Ureter (tissue), 1 donor: Measurements from ENCODE around the gene SDK1. TPM values are rescaled to one million over a fixed set of nuclear protein-coding genes. Genes with fewer than 3 reads are reported as not detected.
"Not testable (repeated sequence)": the region's sequence is repeated elsewhere in the genome, so short reads cannot be mapped to it uniquely, and the experiment has no call there.

Experiments
- DNase-seq: peaks from one replicate; pipeline ENCODE4 v3.0.0-alpha.2; 2020; ENCODE audit warnings: low spot score
- total RNA-seq: library from RNA; stranded (reverse); gene quantifications from one replicate; pipeline ENCODE4 v1.2.4, GENCODE V29; 2023
- donor health status: DM: yes; HTN: yes; CAD: no.

SDK1 gene
- total RNA-seq, 1 donor from 2014 or later: 27.3 TPM

DNA sequence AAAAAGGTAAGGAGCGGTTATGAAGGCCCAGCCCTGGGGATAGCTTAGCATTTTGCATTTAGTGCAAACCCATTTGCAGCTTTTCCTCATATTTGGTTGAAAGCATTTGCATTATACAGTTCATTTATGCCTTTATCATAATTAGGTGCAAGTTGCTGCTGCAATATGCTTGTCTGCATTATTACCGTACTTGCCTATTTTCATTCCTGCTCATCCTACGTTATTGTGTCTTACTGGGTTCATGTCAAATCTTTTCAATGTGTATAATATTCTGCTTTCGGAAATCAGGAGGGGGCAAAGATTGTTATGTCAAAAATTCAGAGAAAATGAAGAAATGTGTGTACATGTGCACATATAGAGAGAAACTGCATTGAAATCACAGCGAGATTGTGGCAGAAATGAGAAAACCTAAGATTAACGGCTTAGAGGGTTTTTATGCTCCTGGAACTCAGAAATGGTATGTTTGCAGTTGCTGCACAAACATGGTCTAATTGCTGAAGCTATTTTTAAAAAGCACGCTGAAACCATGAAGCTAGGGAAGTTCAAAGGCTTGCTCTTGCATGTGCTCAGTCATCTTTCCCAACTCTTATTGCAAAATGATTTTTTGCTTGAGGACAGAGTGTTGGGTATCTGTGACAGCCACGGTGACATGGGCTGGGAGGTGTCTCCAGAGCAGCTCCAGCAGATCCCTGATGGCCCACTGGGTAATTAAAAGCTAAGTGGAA lies 613.2 kb downstream of the SDK1 start:
- DNase-seq: no peak

DNA sequence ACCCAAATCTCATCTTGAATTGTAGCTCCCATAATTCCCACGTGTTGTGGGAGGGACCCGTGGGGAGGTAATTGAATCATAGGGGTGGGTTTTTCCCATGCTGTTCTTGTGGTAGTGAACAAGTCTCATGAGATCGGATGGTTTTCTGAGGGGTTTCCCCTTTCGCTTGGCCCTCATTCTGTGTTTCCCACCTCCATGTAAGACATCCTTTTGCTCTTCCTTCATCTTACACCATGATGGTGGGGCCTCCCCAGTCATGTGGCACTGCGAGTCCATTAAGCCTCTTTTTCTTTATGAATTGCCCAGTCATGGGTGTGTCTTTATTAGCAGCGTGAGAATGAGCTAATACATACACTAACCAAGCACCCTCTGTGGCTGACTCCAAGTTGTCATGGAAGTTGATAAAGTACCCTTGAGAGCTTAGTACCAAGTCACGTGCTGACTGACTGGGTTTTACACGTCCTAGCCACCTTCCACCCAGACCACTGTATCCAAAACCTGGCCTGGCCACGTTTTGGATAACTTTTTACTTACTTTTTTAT lies 614.4 kb downstream of the SDK1 start:
- DNase-seq: no peak

DNA sequence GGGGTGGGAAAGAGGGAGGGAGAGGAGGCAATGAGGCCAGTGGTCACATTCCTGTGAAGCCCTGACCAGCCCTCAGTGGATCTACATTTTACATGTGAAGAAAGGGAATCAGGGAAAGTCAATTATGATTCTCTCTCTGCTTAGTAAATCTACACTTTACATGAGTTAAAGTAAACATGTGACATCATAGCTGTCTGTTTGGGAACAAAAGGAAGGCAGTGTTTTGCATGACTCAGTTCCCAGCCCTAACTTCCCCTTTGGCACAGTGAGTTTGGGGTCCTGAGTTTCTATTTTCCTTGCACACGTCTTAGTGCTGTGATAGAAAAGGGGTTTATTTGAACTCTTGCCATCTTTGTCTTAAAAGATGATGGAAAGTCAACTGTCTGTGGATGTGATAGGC lies 615.1 kb downstream of the SDK1 start:
- no peak for DNase-seq

DNA sequence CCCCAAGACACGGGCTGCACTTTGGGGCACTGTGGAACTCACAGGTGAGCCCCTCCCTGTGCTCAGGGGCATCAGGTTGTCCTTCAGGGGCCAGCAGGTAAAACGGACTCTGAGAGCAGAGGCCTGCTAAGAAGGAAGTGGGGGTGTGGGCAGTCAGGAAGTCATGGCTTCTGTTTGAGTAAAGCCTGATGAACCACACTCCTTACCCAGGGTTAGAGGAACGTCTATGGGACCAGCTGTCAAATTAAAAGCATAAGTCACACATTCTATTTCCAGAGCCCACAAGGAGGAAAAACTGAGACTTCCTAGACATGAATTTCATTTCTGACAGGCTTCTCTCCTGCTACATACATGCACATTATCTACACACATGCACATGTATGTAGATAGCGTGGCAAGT lies 616.4 kb downstream of the SDK1 start:
- DNase-seq: no peak

DNA sequence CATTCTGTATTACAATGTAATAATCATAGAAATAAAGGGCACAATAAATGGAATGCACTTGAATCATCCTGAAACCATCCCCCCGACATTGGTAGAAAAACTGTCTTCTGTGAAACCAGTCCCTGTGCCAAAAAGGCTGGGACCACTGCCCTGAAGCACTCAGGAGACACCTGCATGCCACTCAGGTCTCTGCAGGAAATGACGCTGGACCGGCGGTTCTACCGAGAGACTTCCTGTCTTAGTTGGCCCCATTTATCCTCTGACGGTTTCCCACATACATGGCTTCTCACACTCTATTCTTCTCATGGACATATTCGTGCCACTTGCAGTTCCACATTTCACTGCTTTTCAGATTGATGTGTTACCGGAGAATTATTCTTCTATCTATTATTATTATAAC lies 617.5 kb downstream of the SDK1 start:
- DNase-seq: no peak

DNA sequence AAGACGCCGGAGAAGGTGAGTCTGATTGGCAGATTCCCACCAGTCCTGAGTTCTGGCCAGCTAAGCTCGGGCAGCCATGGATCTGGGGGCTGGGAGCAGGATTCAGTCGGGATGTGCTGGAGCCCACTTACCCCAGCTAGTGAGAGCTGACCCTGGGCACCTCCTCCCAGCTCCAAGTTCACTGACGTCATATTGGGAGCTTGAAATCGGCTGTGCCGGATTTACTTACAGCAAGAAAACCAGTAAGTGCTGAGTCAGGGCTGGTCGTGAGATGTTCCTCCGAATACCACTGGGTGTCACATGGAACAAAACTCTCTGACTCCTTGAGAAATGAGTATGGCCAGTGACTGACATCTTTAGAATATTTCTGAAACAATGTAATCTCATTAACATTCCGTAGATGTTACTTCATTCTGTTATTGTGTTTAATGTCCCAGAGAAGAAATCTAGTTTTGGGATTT lies 621.2 kb downstream of the SDK1 start:
- DNase-seq: no peak

DNA sequence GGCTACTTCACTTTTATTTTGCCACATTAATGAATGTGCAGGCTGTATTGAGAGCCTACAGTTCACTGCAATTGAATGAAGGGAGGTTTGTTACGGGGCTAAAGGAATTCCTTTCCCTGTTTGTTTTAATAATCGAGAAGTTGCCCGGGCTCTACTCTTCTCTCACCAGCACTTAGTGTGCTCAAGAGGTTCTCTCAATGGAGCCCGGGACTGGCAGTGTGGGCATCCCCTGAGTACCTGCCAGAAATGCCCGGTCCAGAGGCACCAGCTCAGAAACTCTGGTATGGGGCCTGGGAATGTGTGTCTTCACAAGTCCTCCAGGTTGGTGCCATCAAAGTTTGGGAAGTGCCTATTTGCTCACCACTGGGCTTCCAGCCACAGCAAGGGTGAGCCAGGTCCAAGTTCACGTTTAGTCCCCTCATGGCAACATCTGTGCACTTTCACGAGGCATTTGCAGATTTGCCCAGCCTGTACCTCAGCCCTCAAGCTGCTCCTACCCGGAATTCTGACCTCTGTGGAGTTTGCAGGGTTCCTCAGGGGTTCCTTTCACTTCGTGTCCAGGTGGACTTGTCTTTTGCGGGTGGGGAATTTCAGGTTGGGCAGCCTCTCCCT lies 622.4 kb downstream of the SDK1 start:
- DNase-seq: no peak

DNA sequence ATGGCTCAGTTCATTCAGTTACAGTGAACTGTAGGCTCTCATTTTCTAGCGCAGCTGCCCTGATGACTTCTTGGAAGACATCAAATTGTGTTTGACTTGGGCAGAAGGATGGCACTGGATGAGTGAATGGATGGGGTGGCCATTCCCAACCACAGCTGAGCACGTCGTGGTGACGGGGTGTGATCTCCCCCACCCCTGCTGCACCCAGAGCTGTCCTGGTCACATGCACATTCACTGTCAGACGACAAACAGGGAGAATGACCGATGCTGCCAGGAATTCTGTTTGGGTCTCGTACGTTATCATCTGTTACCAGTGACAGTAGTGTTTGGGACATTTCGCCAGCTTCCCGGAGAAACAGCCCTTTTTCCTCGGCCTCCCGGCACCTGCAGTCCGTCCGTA lies 623.2 kb downstream of the SDK1 start:
- DNase-seq: no peak

DNA sequence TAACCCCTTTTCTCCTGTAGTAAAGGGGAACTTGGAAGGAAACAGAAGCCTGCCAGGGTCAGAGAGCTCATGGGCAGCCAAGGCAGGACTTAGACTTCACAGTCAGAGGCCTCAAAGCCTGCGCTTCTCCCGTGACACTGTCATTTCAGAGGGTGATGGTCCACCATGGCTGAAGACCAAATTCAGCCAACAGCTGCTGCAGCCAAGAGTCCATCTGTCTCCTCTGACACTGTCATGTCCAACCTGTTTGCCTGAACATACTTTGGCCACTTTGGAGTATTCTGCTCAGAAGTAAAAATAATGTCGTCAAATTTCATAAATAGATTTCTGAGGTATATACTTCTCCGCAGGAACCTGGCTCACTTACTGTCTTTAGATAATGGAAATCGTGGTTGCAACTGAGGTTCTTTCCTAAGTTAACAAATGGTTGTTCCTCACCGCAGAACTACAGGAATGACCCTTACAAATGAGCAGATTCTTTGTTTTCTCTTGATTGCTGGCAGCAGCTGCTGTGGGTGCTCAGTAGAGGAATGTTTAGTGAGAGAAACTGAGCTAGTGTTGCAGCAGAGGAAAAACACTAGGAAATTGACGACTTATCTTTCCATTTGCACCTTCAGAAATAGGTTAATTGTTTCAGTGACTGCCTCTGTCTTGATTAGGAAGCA lies 626.5 kb downstream of the SDK1 start:
- no peak for DNase-seq

DNA sequence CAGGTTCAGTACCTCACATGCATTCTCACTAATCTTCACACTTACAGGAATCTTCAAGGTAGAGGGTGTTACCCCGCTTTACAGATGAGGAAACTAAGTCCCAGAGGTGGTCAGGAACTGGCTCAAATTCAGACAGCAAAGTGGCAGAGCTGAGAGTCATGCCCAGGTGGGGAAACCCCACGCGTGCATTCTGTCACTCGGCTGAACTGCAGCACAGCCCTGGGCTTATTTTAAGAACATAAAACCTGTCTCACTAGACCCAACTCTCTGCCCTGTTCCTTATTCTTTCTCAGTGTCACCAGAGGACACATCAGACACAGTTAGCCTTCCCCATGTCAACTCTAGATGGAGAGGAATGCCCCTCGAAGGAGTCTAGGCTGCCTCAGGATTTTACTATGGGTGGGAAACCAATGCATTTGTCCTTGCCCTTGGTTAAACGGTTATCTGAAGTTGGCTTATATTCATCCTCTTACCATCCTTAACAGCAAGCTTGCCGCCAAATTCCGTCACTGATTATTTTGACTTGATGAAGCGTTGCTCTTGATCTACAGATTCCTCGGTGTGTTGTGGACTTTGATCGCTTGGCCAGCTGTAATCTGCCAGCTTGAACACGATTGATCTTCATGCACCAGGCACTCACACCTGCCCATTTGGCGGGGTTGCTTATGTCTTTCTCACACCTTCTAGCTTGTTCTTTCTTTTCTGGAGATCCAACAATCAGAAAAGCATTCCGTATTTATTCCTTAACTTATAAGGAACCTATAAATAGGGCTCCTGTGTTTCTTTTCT lies 627.9 kb downstream of the SDK1 start:
- no peak for DNase-seq

DNA sequence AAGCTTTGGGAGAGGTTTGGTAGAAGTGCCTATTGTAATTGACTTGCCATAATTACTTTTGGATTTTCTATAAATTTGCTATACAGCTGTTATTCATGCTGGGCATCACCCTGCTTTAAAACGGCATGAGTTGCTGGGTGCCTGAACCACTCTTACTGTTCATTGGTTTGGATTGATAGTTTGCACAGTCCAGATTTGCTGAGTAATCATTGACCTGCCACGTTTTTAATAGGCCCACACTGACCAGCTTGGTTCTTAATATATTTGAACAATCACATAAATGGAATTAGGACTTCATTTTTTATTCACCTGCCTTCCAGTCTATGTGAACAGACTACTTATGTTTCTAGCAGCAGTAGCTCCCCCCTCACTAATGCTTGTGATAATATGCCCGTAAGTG lies 630.8 kb downstream of the SDK1 start:
- no peak for DNase-seq

DNA sequence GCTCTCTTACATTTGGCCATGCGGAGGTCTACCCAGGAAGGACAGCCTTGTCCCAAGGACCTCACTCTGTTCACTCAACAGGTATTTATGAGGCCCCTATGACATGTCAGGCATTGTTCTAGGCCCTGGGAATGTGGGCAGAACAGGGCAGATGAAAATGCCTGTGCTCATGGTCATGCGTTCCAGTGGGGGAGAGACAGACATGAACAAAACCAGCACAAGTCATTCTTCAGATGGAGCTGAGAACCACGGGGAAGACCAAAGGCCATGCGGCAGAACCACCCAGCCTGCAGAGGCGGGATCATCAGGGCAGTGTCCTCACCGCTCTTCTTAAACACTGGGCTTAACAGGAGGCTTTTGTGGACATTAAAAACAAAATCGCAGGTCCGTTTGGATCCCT lies 636.1 kb downstream of the SDK1 start:
- no peak for DNase-seq

DNA sequence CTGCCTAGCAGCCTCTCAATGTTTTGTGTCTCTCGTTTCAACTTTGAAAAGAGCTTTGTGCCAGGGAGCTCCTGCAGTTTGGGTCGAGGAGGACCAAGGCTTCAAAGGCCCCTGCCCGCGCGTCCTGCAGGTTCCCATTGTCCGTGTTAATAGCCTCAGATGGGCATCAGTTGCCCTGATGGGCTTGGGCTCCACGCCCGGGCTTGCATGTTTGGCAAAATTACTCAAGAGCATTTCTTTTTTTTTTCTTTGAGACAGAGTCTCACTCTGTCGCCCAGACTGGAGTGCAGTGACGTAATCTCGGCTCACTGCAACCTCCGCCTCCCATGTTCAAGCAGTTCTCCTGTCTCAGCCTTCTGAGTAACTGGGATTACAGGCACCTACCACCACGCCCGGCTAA lies 636.6 kb downstream of the SDK1 start:
- no peak for DNase-seq

DNA sequence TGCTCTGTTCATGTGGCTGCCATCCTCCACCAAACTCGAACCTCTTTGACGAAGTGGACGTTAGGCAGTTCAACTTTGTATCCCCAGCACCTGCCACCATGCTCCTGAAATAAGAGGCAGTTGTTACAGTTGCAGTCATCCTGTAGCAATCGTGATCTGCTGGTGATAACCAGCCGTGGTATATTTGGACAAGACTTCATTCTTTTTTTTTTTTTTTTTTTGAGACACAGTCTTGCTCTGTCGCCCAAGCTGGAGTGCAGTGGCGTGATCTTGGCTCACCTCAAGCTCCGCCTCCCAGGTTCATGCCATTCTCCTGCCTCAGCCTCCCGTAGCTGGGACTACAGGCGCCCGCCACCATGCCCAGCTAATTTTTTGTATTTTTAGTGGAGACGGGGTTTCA lies 640.7 kb downstream of the SDK1 start:
- not testable (repeated sequence) for DNase-seq

DNA sequence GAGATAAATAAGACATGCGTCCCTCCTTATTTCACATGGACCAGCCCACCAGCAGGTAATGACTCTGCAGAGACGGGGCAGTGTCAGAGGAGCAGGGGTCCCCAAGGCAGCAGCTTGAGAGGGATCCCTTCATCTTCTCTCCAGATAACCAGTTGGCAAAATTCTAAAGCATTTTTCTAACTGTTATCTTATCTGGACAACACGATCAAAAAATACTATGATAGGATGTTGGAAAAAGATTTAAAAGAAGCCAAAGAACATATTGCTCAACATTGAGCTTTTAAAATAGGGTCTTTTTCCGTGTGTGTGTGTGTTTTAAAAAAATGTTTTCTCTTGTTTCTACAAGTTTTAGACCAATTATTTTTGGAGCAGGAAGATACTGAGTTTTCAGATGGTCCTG lies 641.2 kb downstream of the SDK1 start:
- no peak for DNase-seq

DNA sequence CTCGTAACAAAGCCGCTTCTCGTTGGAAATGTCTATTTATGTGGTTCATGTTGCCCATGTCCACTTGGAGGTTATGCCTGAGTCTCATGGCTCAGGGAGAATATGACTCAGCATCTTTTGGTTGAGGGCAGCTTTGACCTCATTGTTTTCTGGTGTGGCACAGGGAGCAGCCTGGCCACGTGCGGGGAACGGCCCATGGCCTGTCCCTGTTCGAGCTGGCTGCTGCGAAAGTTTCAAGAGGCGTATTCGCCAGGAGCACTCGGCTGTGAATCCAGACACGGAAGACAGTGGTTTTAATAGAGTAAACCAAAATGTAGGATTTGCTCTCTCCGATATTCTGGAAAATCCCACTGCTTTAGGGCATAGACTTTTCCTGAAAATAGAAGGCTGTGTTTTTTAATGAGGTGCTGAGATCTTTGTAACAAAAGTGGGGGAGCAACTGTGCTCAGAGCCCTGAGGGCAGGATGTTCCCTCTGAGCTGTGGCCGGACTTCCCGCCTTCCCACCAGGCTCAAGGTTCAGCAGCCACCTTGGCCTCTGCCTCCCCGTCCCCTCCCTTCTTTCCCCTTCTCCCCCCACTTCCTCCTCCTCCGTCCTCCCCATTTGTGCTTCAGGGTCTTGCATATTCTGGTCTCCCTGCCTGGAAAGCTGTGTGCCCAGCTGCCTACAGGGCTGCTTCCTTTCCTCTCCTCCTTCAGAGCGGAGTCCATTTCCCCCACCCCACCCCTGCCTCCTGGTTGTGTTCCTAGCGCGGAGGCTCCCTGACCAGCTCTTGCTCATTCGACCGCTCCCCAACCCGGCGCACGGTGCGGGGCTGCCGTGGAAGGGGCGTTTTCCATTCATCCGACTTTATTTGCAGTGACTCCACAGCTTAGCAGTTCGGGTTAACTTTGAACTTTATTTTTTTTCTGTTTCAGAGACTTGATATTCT lies 642.0 kb downstream of the SDK1 start:
- no peak for DNase-seq

DNA sequence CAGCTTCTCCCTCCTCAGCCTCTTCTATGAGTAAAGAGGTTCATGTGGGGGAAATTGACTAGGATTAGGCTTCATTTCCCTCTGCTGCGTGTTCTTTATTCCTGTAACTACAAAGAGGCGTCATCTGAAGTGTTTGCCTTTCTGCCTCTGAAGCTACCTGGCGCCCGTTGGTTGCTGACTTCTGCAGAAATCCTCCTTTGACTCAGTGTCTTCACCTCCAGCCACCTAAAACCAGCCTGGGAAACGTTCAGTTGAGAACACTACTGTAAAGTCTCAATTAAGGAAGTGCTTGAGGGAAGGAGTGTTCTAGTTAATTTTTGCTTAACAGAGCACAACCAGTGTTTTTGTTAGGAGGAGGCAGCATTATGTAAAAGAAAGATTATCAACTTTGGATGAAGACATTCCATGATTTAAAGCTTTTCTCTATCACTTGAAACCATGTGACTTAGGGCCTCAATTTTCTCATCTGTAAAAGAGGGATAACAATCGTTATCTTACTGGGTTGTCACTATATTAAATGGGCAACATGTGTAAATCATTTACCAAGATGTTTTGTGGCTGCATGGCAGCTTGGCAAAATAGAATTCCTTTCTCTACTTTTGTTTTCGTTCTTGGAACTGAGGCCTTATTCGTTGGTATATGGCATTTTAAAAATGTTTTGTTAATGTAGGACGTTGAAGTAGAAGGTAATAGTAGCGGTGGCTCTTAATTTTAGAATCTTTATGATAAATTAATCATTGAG lies 642.9 kb downstream of the SDK1 start:
- DNase-seq: no peak

DNA sequence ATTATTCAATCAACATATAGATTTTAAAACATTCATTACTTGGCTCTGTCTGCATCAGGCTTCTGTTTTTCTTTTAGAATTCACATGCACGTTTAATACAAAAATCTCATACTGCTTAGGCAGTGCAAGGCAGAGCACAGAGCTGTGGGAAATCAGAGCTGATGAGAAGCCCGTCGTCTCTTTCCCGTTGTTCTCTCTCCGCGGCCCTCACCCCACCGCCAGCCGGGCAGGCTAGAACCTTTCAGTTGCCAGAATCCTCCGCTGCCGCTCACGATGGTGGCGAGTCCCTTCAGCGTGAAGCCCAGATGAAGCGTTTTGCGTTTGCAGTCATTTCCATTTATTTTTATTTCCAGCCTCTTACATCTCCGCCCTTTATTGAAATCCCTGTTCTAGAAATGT lies 648.2 kb downstream of the SDK1 start:
- DNase-seq: no peak

DNA sequence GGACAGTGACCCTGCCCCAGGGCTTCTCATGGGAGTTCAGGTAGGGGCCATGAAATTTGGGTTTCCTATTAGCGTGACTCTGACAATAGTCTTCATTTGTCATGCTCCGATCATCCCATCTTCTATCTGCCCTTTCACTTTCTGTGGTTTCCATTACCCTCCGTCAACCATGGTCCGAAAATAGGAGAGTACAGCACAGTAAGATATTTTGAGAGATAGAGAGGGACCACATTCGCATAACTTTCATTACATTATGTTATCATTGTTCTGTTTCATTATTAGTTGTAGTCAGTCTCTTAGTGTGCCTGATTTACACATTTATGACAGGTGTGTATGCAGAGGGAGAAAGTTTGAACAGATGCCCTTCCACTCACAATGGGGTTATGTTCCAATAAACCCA lies 649.2 kb downstream of the SDK1 start:
- DNase-seq: no peak

DNA sequence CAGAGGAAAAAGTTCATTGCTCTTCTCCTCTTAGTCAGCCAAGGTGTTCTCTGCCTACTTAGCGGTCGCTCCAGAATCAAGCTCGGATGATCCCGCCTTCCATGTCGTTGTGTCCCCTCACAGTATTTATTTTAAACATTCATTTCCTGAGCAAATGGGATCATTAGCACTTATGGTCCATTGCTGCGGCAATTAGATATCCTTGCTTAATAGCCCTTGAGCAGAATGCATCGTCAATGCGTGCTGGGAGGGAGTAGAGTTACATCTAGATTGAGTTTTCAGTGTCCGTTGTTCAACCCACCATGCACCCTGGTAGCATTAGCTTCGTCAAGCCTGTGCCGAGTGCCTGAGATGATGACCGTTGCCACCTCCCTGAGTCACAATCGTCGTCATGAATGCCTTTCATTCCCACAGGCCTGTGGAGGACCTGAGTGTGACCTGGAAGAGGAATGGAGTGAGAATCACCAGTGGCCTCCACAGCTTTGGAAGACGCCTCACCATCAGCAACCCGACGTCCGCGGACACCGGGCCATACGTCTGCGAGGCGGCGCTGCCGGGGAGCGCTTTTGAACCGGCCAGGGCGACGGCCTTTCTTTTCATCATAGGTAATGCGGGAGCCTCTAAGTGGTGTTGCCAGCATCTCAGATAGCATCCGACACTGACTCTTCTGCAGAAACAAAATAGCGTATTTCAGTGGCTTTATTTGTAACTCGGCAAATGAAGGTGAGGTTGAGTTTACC lies 650.4 kb downstream of the SDK1 start:
- DNase-seq: no peak
